ENCODE data around the gene MNAT1.
"Not testable (repeated sequence)": the region's sequence is repeated elsewhere in the genome, so short reads cannot be mapped to it uniquely, and the experiment has no call there.

GRCh38 chr14:60731291-60731690 lies 3.3 kb upstream of the MNAT1 start:
- TF ChIP-seq POLR2A, POLR2AphosphoS5 (IDR thresholded peaks at IDR 0.05; ENCODE audit: low read depth, low read length): not testable (repeated sequence)
